HG02870 (cell line): ENCODE results near the gene CCT7.

Experiments
- ATAC-seq: cut with Tn5 transposase; IDR thresholded peaks from one replicate; pipeline ENCODE4 v1.9.1; 2021; ENCODE audit warnings: mild to moderate bottlenecking, moderate library complexity; ENCODE audit not compliant: unreplicated experiment

CCT7 gene

DNA sequence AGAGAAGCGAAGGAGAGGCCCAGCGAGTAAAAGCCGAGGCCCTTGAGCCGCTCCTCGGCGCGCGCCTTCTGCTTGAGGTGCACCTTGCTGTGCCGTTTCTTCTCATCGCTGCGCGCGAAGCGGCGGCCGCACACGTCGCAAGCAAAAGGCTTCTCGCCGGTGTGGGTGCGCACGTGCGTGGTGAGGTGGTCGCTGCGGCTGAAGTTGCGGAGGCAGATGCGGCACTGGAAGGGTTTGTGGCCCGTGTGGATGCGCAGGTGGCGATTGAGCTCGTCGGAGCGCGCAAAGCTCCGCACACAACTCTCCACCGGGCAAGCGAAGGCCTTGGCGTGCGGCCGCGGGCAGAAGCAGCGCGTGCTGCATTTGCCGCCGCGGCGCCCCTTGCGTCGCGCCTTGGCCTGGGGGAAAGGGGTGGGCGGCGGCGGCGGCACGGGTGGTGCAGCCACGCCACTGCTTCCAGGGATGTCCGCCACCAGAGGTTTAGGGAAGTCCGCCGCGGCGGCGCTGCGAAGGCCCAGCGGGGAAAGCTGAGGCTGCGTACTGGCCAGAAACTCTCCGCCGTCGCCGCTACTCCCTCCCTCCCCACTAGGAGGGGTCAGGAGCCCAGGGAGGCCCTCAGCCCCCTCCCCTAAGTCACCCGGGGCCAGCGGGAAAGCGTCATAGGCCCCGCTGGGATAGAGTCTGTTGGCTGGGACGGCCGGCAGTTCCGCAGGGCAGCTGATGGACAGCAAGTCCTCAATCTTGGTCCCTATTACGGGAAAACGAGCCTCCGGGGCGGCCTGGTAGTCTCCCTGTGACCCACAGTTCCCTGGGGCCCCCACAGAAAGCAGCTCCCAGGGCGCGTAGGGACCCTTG is 57.6 kb downstream of the CCT7 start:
- ATAC-seq: no peak

DNA sequence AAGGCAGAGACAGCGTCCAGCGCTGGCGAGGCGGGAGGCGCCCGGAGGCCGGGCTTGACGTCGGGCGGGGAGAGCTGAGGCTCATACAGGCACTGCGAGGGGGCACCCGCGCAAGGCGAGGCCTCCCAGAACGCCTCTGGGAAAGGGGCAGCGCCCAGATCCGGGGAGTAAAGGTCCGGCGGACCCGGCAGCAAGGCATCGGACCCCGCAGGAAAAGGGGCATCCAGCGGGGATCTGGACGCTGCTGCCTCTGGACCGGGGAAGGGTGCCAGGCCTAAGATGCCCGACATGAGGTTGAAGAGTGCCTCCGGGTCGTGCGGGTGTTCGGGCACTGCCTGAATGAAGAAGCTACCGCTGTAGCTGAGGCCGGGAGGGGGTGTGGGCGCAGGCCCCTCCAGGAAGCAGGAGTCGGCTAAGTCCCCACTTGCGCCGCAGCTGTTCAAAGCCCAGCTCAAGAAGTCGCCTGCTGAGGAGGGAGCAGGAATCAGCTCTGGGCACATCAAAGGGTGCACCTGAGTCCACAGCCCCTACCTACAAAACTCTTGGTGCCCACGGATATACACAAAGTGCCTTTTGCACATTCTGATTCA is 58.3 kb downstream of the CCT7 start:
- no peak for ATAC-seq

DNA sequence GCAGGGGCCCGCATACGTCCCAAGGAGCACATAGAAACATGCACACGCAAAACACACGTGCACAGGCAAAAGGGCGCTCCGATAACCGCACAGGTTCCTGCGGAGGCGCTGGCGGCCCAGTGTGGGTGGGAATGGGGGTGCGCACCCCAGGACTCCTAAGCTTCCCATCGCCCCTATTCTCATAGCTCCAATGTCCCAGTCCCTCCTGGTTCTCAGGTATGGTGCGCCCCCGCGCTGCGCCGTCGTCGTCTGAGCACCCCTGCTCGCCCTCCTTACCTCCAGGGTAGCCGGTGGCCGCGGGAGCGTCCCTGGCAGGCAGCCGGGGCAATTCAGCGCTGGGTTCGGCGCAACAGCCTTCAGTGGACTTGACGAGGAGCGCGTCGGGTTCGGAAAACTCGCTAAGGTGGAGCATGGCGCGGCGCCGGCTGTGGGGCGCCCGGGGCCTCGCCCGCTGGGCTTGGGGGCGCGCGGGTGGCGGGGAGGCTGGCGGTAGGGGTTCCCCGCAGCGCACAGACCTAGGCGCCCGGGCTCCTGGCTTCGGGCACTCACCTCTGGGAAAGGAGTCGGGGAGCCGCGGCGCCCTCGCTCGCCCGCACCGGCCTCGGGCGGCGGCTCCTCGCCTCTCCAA is 58.9 kb downstream of the CCT7 start:
- no peak for ATAC-seq

DNA sequence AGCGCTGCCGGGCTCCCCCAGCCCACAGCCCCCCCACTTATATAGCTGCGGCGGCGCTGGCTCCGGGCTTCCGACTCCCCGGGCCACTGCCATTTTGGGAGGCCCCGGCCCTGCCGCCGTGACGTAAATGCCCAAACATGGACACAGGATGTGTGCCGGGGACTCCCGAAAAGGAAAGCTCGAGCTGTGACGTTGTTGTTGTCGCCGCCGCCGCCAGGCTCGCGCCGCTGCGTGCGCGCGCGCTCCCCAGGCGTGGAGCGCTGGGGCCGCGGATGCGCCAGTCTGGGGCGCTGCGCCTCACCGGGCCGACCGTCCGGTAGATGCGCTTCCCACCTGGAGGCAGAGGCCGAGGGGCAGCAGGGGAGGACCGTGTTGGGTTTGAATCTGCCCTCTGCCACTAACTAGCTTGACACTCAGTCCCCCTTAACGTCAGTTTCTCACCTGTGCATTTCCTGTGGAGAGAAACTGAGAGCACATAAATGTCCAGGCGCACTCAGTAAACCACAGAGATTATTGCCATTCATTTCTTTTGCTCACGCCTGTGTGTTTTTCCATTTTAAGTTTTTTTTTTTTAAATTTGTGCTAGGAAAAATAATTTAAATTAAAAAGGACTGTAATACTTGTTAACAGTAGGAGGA is 59.5 kb downstream of the CCT7 start, which contains the start of gene EGR4:
Gene EGR4, minus strand, starts transcription at position 15 of the 638 bp plus-strand sequence. CDS start 231 bp downstream, outside the sequence.
- ATAC-seq: peak; percentile 91

DNA sequence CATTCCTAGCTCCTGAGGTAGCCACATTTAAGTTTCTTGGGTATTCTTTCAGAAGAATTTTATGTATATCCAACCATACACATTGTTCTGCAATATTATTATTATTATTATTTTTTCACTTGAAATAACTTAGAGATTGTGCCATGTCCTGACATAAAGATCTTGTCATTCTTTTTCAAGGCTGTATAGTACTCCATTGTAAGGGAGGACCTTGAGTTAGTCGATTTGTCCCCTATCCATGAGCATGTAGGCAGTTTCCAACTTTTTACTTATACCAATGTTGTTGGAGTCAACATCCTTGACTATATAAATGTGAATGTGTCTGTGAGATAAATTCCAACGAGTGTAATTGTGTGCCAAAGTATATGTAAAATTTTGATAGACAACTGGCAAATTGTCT is 60.1 kb downstream of the CCT7 start:
- no peak for ATAC-seq

DNA sequence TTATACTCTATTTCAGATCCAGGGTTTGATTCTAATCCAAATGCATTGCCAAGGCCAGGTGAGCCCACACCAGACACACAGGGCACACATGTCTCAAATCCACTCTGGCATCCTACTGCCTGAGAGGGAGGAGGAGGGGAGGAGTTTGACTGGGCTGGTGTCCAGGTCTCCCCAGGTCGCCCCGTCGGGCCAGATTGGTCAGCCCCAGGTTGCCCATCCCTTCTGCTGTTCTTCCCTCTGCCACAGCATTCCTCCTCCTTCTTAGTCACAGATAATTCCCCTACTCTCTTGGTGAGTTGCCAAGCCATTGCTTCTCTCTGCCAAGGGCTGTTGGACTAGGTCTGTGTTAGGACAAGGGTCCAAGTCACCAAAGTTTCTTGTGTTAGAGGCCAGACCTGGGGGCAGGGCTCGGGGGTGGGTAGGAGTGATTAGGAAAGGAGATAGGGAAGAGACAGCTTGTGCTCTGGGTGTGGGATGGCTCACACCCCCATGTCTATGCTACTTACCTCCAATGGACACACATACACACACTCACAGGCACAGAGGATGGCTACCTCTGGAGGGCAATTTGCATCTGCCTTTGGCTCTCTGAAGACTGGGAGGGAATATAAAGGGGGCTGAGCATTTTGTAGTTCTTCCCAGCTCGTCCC is 61.8 kb downstream of the CCT7 start:
- no peak for ATAC-seq

DNA sequence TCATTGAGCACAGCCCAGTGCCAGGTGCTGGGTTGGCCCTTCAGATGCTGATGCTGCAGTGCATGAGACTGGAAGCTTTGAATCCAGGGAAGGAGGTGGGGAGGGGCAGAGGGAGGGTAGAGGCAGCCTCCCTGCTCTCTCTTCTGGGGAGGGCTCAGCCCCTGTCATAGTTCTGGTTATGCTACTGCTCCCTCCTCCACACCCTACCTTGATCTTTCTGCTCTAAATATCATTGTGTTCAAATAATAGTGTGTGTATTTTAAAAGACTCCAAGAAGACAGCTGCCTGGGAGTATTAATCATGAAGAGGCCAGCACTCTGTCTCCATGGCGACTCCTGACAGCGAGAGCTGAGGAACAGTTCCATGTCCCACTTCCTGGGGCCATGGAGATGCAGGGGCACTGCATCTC is 63.0 kb downstream of the CCT7 start:
- ATAC-seq: no peak

DNA sequence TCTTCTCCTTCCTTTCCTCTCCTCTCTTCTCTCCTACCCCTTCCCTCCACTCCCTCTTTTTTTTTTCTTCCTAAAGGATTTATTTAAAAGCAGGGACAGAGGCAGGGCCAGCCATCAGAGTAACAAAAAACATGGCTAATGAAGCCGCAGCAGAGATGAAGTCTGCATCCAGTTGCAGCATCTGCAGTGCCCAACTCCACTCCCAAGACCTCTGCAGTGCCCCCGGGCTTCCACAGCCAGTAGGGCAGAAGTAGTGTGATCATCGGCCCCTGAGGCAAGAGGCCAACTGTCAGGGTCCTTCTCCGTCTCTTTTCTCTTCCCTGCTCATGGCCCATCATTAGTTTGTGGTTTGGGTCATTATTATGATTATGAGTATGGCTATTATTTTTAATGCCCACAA is 63.5 kb downstream of the CCT7 start:
- ATAC-seq: no peak

DNA sequence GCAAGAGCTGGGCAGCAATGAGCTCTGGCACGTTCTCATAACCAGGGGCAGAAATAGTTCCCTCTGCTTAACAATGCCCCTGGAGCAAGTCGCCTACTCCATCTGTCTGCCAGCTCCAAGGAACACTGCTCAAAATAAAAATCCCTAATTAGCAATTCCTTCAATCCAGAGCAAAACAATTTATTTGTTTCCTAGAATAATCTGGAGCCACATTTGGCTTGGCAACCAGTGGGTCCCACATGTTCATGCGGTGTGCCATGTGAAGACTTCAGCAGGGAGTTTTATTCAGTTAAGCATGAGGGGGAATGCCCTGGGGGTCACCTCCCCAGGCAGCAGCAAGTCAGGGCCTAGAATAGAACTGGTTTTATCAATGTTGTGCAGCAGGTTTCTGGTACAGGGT is 66.8 kb downstream of the CCT7 start:
- ATAC-seq: no peak

DNA sequence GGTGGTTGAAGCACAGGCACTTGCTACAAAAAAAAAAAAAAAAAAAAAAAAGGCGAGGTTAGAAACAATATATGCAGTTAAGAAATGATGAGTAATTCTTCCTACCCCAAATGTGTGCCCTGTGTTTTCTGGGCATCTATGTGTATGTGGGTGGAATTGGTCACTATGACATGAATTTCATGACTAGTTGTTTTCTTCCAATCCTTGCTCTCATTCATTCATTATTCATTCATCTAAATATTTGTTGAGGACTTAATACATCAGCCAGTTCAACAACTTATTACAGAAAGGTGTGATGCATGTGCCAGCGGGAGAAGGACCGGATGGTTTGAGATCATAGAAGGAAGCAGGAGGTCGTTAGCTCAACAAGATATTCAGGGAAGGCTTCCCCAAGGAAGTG is 67.5 kb downstream of the CCT7 start:
- no peak for ATAC-seq
